Measurements from ENCODE around the gene HMGN1. TPM values are rescaled to one million over a fixed set of nuclear protein-coding genes. Genes with fewer than 3 reads are reported as not detected.

Gene HMGN1
- total RNA-seq, 1 experiment from 2014 or later, result 391 TPM

- Mint-ChIP-seq H3K27ac (ENCODE audit: unreplicated experiment) (no peak overlapping the region), H3K36me3 (ENCODE audit: insufficient read depth, unreplicated experiment) (peaks cover 70% of the 10 kb centered on the region), H3K4me3 (ENCODE audit: unreplicated experiment) (no peak overlapping the region), H3K9me3 (ENCODE audit: unreplicated experiment) (no peaks in the 10 kb centered on the region), H3K4me1 (ENCODE audit: low read depth, unreplicated experiment) (no peaks in the 10 kb centered on the region), H3K27me3 (ENCODE audit: insufficient read depth, unreplicated experiment) (no peaks in the 10 kb centered on the region)
- ChIA-PET POLR2A (no interaction called here), CTCF (no interaction called here)
- H3K4me1 ChIP-seq, result no peaks in the 10 kb centered on the region
- BruUV-seq (replicated peaks), result no TSS peak
- peaks cover 4% of the 10 kb centered on the region; the same call in 1 of the 2 replicates for H3K9me3 ChIP-seq
- no peaks in the 10 kb centered on the region; the same call in 1 of the 2 replicates for H3K36me3 ChIP-seq (ENCODE audit: control insufficient read depth, insufficient read depth, low read length)
- no peak overlapping the region for H3K4me3 ChIP-seq (ENCODE audit: low read depth, low read length)
- DNase-seq, result no peak
- no peaks in the 10 kb centered on the region for H3K27me3 ChIP-seq (replicated peaks; ENCODE audit: control insufficient read depth, insufficient read depth, low read length)
- intact Hi-C loops (cut with micrococcal nuclease; ENCODE audit: unreplicated experiment), result no loop called here
- TF ChIP-seq, protein P1, sequence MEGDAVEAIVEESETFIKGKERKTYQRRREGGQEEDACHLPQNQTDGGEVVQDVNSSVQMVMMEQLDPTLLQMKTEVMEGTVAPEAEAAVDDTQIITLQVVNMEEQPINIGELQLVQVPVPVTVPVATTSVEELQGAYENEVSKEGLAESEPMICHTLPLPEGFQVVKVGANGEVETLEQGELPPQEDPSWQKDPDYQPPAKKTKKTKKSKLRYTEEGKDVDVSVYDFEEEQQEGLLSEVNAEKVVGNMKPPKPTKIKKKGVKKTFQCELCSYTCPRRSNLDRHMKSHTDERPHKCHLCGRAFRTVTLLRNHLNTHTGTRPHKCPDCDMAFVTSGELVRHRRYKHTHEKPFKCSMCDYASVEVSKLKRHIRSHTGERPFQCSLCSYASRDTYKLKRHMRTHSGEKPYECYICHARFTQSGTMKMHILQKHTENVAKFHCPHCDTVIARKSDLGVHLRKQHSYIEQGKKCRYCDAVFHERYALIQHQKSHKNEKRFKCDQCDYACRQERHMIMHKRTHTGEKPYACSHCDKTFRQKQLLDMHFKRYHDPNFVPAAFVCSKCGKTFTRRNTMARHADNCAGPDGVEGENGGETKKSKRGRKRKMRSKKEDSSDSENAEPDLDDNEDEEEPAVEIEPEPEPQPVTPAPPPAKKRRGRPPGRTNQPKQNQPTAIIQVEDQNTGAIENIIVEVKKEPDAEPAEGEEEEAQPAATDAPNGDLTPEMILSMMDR (IDR thresholded peaks at IDR 0.05; ENCODE audit: insufficient read depth in 1 of 2, low read depth in 1 of 2, low read length in 1 of 2, severe bottlenecking in 1 of 2, unreplicated experiment in 1 of 2), result no peak
Measured at GRCh38 chr21:39296891-39297290, 52.0 kb downstream of the HMGN1 start.

Other genes with a start within 250 kb of the HMGN1 start
- 86.2 and 95.3 TPM in 2 replicates for gene PSMG1, start 165.6 kb downstream of the HMGN1 start, total RNA-seq (2022)
- gene BRWD1, start 35.5 kb downstream of the HMGN1 start, total RNA-seq (2022), result 37.1 and 42.2 TPM in 2 replicates
- 0.44 and 0.61 TPM in 2 replicates for gene LCA5L, start 96.7 kb upstream of the HMGN1 start, total RNA-seq (2022)
- 0.72 and 0.82 TPM in 2 replicates for gene SH3BGR, start 102.9 kb upstream of the HMGN1 start, total RNA-seq (2022)

Data from Caco-2 (cell line).